HG03457 (cell line): ENCODE measurements around the gene ADAMTS2.

ENCODE experiments used
- ATAC-seq: cut with Tn5 transposase; IDR thresholded peaks from one replicate; pipeline ENCODE4 v1.9.1; 2021; ENCODE audit warnings: moderate number of reproducible peaks; ENCODE audit not compliant: unreplicated experiment

ADAMTS2 gene

DNA sequence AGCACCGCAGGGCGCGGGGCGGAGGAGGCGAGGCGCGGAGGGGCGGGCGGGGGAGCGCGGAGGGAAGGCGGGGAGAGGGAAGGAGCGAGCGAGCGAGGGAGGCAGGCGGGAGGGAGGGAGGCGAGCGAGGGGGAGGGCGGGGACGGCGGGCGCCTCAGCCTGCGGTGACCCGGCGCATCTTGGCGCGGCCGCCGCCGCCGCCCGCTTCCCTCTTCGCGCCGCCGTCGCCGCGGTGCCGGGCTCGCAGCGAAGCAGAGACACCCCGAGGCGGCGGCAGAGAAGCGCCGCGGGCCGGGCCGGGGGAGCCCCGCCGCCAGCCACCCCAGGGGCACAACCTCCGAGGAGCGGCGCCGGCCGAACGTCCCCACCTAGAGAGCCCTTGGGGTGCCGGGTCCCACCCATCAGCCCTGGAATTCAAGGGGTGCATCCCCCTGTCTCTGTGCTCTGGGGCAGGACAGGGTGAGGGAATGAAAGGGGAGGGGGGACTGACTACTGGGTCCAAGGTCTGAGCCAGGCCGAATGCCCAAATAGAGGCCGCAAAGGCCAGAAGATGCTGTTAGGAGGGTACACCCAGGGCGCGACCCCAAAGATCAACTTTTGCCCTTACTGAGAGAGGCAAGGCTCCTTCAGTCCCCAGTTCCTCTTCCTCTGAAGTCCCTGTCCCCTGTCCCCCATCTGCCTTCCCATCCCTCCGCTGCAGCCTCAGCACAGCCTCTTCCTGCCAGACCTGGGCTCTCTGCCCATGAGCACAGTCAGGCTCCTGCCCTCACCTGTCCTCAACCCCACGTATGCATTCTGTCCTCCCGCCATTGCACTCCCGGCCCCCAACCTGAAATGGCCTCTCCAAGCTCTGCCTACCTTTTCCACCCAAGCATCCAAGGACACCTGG is at the start of gene ADAMTS2:
Gene ADAMTS2 (minus strand): TSS at position 29 of the 889 bp plus-strand sequence. CDS start 133 bp downstream, outside the sequence.
- ATAC-seq = no peak

DNA sequence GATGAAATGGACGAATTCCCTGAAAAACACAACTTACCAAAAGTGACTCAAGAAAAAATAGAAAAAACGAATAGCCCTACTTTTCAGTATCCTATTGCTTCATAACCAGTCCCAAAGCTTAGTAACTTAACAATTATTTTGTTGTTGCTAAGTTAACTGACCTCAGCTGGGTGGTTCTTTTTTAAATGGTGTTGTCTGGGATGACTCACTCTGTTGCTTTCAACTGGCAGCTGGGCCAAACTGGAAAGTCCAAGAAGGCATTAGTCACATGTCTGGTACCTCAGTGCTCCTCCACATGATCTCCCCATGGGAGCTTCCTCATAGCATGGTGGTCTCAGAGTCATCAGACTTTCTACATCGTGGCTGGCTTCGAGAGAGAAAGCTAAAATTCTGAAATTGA is 47.8 kb upstream of the ADAMTS2 start:
- no peak for ATAC-seq

DNA sequence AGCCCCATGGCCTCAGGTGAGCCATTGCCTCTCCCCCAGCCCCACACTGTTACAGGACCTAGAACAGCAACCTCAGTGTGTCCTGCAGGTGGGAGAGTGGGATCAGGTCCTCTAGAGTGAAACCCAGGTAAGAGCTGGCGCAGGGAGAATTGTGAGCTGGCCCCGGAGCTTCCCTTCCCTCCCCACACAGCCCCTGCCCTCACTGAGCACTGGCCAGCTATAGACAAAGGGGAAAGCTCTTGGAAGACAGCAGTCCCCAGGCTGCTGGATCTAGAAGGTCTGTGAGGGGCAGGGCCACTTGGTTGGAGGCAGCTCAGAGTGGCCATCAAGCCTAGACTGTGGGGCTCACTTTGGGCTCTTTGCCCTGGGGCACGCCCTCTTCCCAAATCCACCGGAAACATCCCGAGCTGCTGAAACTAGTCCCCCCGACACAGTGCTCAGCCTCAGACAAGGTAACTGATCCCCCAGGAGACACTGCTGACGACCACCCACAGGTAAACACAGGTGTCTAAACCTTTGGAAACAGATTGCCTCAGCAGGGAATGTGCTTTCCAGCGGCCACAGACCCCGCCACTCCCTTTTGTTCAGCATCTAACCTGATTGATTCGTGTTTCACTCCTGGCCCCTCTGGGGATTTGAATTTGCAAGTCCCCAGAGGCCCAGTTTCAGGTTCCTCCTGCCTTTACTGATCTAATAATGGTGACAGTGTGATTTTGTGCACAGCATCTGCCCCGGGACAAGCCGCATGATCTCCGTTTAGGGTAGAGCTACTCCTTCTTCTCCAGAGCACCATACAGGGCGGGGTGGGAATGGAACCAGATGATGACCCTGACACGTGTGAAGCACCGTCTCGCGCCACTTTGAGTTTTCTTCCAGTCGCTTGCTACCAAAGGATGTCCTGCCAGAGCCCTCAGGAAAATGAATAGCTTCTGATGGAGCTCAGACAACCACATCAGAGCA is 42.2 kb upstream of the ADAMTS2 start:
- no peak for ATAC-seq

DNA sequence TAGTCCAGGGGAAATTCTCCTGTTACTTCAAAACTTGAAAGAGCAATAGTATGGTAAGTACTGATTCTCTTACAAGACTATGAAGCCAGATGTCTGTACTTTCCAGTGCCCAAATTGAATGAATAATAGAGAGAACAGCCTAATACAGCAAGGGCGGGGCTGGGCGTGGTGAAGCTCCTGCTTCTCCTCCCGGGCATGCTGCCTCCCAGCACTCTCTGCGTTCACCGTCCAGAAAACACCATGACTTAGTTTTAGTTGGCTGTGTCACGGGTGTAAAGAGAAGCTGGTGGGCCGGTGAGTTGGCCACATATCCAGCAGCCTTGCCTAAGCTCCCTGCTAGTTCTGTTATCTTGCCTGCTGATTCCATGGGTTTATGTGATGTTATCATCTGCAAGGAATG is 40.7 kb upstream of the ADAMTS2 start:
- no peak for ATAC-seq

DNA sequence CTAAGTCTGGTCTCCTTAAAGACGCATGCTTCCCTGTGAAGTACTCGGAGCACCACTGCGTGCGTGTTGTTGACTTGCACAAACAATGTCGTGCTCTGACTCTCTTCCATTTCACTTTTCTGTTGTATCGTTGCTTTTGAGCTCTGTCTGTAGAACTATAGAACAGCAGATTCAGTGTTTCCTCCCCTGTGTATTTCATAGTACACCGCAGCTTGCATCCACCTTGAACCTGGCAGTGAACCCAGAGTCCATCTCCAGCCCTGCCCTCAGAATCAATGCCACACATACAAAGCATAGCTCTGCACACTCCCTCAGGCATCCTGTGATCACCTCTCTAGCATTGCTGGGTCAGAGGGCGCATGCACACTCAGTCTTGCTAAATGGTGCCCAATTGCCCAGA is 37.2 kb upstream of the ADAMTS2 start:
- no peak for ATAC-seq

DNA sequence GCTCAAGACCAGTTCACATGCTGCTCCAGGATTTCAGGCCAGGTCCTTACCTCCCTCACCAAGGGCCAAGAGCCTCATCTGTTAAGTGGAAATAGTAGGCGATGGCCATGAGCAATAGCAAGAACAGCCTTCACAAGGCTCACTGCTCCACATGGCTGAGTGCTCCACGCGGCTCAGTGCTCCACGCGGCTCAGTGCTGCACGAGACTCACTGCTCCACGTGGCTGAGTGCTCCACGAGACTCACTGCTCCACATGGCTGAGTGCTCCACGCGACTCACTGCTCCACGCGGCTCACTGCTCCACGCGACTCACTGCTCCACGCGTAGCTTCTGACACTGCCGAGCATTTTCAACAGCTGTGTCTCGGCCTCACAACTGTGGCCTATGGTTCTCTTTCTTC is 36.4 kb upstream of the ADAMTS2 start:
- ATAC-seq = no peak

DNA sequence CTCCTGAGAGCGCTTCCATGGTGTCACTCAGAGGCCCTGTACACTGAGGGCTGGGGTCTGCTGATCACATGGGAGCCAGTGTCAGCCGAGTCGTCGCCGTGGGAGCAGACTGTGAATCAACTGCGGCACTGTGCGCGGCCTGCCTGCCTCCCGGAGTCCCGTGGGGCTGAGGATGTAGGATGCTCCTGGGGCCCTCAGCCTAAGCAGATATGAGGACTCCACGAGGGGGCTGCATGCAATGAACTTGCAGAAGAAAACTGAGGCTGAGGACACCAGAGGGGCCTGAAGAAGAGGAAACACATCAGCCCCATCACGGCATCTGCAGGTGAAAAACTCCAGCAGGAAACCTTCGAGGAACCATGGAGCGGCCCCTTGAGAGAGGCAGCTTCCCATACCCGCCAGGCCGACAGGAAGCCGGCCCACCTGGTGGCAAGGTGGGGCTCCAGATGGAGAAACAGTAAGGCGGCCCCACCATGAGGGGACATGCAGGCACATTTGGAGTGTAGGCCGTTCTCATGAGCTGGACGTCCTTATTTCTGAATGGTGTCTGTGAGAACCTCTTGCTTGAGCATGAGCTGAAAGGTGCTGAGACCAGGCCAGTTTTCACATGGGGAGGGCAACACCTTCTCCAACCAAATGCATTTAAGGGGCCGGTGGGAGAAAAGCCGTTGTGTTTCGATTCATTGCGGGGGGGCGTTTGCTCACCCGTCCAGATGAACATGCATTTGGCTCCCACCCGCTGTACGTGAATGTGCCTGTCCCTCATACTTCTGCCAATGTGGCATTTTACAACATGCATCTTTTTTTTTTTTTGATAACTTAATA is 35.2 kb upstream of the ADAMTS2 start:
- no peak for ATAC-seq

DNA sequence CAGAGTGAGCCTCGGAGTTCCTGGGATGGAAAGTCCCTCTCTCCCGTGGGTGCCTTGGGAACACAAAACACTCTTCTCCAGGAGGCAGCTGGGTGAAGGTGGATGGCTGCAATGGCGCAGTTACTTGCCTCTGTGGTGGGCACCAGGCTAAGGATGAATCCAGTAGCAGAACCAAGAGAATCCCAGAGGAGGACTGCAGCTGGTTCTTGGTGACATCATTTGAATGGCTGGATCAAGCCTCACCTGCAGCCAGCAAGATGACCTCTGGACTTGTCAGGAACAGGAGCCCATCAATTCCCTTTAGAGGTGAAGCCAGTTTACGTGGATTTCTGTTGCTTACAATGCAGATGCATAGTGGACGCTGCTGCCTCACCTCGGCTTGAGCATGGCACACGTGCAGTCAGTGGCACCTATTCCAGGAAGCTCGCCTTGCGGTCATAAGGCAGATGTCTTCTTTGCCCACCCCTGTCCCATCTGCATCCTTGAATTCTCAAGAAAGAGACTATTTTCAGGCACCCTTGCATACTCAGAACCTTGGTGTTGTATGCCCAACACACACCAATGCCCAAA is 34.1 kb upstream of the ADAMTS2 start:
- ATAC-seq = no peak

DNA sequence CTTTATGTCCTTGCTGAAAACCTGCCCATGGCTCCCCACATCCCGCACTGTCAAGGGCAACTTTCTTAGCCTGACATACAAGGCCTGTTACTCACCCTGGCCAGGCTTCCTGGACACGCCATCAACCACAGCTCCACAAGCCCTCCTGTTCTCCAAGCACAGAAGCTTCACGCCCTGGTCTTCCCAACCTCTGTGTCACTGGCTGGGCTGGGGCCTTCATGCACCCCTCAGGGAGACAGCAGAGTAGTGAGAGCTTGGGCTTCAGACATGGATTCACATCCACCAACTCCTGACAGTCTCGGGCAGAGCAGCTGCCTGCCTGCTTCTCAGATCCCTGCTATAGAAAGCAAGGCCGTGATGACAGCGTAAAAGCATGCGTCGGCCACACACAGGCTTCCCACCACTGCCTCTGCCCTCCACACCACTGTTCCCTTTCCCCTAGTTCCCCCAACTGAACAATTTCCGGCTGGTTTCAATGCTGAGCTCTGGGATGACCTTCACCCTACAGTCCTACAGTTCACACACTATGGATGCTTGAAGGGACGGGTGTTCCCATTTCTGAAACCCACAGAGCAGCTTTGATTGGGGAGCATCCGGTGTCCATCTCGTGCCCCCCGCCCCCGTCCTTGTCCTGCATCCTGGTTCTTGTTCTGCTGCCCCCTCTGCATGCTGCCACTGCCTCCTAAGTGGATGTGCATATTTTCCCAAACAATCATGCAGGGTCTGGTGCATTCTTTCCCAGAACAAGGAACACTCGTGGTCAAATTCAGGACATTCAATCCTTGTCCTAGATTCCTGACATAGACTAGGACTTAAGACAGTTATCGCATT is 33.4 kb upstream of the ADAMTS2 start:
- ATAC-seq = no peak

DNA sequence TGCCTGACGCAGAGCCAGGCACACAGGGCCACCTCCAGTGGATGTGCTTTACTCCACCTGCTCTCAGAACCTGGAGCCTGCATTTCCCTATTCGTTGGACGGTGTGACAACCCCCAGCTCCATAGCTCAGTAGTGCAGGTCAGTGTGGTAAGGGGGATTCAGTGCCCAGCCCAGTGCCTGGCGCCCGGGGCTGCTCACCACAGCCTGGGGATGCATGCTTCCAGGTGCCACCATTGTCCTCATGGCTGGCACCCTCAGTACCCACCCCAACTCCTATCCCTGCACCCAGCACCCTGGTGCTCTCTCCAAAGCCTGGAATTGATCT is 32.8 kb upstream of the ADAMTS2 start:
- no peak for ATAC-seq

DNA sequence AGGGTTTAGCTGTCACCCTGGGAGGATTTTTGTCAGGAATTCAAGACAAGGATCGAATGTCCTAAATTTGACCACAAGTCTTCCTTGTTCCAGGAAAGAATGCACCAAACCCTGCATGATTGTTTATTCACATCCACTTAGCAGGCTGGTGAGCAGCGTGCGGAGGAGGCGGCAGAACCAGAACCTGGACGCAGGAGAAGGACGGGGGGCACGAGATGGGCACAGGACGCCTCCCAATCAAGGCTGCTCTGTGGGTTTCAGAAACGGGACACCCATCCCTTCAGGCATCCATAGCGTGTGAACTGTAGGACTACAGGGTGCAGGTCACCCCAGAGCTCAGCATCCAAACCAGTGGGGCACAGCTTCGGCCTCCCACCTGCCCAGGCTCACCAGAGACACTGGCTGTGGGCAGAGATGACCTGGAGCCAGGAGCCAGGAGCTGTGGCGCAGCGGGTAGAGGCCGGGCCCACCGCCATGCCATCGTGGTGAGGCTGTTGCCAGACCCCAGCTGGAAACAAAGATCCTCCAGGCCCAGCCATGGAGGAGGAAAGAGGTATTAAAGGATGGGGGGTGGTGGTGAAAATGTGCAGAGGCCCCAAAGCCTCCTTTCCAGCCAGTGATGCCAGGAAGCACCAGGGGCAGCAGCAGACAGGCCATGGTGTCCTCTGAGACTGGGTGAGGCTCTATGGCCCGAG is 32.3 kb upstream of the ADAMTS2 start:
- no peak for ATAC-seq

DNA sequence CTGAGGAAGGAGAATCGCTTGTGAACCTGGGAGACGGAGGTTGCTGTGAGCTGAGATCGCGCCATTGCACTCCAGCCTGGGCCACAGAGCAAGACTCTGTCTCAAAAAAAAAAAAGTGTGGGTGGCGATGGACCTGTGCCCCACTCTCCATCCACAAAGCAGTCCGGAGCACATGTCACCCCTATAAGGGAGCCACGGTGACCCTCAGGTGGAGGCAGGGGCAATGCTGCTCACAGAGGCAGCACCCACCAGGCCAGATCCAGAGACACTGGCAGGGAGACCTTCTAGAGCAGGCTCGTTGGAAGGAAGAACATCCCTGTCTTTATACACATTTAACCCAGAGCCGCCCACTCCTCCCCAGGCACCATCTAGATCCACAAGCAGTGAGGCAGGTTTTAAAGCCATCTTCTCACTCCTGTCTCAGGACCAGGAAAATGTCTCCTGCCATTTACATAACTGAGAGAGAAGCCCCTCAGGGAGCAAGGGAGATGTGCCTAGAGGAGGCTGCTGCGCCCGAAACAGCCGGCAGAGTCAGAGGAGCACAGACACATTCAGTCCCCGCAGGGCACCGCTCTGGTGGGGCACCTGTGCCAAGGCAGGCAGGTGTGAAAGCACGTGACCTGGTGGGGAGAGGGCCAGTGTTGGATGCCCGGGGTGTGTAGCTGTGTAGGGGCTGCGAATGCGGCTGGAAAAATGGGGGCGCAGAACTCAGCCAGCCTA is 31.6 kb upstream of the ADAMTS2 start:
- ATAC-seq = no peak

DNA sequence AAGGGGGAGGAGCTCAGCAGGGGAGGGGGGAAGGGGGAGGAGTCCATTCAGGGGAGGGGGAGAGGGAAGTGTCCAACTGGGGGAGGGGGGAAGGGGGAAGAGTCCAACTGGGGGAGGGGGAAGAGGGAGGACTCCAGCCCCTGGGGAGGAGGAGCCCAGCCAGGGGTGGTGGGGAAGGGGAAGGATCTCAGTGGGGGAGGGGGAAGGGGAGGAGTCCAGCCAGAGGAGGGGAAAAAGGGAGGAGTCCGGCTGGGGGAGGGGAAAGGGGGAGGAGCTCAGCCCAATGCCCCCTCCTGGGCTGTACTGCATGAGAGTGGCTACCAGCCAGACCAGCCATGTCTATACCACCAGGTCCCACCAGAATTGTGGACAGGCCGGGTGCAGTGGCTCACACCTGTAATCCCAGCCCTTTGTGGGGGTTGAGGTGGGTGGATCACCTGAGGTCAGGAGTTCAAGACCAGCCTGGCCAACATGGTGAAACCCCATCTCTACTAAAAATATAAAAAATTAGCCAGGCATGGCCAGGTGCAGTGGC is 30.6 kb upstream of the ADAMTS2 start:
- ATAC-seq = no peak

DNA sequence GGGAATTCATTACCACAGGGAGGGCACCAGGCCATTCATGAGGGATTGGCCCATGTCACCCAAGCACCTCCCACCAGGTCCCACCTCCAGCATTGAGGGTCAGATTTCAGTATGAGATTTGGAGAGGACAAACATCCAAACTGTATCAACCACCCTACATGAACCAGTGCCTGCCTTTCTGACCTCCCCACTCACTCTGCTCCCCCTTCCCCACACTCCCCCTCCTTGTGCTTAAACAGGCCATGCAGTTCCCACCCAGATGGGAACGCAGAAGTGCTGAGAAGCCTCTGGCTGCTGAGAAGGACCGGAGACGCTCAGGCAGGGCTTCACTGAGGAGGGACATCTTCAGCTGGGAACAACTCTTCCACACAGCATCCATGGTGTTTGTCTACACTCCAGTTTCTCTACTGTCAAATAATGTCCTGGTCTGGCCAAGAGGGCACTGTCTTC is 30.0 kb upstream of the ADAMTS2 start:
- ATAC-seq = no peak

DNA sequence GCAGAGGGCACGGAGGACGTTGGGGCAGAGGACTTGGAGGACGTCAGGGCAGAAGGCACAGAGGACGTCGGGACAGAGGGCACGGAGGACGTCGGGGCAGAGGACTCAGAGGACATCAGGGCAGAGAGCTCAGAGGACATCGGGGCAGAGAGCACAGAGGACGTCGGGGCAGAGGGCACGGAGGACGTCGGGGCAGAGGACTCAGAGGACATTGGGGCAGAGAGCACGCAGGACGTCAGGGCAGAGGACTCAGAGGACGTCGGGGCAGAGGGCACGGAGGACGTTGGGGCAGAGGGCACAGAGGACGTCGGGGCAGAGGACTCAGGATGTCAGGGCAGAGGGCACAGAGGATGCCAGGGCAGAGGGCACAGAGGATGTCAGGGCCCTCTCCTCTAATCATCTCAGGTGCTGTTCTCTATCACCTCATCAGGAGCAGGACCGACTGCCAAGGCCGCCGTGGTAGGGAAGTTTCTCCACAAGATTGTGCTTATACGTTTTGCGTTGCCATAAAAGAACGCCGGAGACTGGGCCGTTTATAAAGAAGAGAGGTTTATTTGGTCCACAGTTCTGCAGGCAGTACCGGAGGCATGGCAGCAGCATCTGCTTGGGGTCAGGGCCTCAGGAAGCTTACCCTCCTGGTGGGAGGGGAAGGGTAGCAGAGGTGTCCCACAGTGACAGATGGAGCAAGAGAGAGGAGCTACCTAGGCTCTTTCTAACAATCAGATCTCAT is 29.4 kb upstream of the ADAMTS2 start:
- no peak for ATAC-seq

DNA sequence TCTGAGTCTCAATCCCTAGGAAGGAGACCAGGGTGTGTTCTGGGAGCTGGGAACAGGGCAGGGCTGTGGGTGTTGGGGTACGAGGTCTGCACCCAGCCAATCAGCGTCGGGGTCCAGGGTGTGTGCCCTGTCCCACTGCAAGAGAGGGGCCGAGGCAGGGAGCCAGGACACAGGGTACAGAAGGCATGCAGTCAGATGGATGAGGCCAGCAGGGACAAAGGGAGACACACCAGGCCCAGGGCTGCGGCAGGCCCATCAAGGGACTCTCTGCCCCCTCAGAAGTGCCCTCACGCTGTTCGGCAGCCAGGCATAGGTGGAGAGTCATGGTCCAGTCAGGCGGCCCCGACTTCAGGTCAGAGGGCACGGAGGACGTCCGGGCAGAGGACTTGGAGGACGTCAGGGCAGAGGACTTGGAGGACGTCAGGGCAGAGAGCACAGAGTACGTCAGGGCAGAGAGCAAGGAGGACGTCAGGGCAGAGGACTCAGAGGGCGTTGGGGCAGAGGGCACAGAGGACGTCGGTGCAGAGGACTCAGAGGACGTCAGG is 28.8 kb upstream of the ADAMTS2 start:
- ATAC-seq = no peak
